ENCODE results near the gene HNRNPLL.
"Not testable (repeated sequence)": the region's sequence is repeated elsewhere in the genome, so short reads cannot be mapped to it uniquely, and the experiment has no call there.

Gene HNRNPLL

DNA sequence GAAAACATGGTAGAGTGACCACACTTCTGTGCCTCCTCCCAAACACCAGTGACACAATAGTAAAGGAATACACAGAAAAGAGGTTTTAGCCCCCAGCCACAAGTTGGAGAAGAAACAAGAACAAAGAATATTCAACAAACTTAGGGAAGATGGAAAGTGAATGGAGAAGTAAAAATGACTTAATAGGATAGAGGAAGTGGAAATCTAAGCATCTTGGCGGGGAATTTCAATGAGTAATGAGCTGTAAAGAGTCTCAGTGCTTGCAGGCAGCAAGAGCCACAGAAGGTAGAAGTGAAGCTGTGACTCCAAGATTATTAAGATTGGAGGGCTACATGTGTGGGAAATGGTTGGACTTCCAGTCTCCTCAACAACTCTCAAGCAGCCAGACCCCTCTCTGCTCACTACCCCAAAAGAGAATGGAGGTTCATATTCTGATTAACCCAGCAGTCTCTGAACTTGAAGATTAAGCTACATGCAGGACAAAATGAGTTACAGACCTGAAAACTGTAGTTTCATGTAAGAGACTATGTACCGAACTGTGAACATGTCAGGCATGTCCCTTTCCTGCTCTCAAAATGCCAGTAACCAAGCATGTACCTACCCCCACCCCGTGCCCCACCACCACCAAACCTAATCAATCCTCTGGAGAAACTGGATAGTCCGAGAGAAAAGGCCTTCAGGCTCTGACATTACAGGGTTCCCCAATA lies 16.9 kb upstream of the HNRNPLL start:
- Histone ChIP-seq H3K4me3 (ENCODE audit: low read length) (no peak overlapping the region), H3K36me3 (ENCODE audit: control insufficient read depth, insufficient read depth, low read length) (no peaks in the 10 kb centered on the region), H3K27ac (ENCODE audit: low read length) (no peak overlapping the region), H3K4me1 (ENCODE audit: control insufficient read depth, insufficient read depth, low read length) (no peaks in the 10 kb centered on the region), H3K9me3 (ENCODE audit: control insufficient read depth, insufficient read depth, low read length) (no peaks in the 10 kb centered on the region), H3K27me3 (ENCODE audit: control insufficient read depth, insufficient read depth, low read length) (no peaks in the 10 kb centered on the region)
- no CpG with 5 or more reads among the region's 4 CpGs for WGBS (ENCODE audit: insufficient coverage, insufficient read length)
- DNase-seq (ENCODE audit: low read depth, low spot score) = no peak

DNA sequence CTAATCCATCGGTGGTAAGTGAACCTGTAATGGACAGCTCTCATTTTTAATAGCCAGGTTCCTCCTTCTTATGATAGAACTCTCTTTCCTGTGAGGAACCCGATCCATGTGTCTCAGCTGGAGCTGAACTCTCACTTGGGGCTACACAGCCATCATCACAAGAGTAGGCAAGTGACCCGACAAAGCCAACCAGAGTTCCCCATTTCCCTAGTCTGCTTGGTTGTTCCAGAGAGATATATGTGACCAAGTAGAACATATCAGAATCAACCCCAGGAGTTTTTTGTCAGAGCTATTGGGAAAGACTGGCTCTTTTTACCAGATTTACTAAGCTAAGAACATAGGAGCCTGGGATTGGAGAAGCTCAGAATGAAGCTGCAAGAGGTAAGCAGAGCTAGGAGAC lies 14.6 kb upstream of the HNRNPLL start:
- H3K27ac ChIP-seq (ENCODE audit: low read length) = no peak overlapping the region
- no peaks in the 10 kb centered on the region for H3K9me3 ChIP-seq (ENCODE audit: control insufficient read depth, insufficient read depth, low read length)
- no CpG with 5 or more reads among the region's 3 CpGs for WGBS (ENCODE audit: insufficient coverage, insufficient read length)
- no peaks in the 10 kb centered on the region for H3K4me1 ChIP-seq (ENCODE audit: control insufficient read depth, insufficient read depth, low read length)
- no peaks in the 10 kb centered on the region for H3K27me3 ChIP-seq (ENCODE audit: control insufficient read depth, insufficient read depth, low read length)
- no peak for DNase-seq (ENCODE audit: low read depth, low spot score)
- H3K36me3 ChIP-seq (ENCODE audit: control insufficient read depth, insufficient read depth, low read length) = no peaks in the 10 kb centered on the region
- H3K4me3 ChIP-seq (ENCODE audit: low read length) = no peak overlapping the region

DNA sequence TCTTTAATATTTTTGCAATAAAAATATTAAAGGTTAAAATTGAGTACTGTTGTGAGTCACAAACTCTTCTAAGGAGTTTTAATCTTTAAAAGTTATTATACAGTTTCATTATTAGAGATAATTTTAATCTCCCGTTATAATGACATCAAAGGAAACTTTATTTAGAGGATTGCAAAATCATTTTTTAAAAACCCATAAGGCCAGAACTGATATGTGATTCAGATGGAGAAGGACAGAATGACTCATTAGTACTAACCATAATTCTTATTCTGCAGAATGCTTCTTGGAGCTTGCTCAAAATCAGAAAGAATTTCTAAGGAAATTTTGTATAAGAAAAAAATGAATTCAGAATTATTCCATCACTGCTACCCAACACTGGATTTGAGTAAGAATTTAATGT lies 12.5 kb upstream of the HNRNPLL start:
- DNase-seq (ENCODE audit: low read depth, low spot score) = no peak
- Histone ChIP-seq H3K27ac (ENCODE audit: low read length) (no peak overlapping the region), H3K9me3 (ENCODE audit: control insufficient read depth, insufficient read depth, low read length) (no peaks in the 10 kb centered on the region), H3K4me1 (ENCODE audit: control insufficient read depth, insufficient read depth, low read length) (no peaks in the 10 kb centered on the region), H3K36me3 (ENCODE audit: control insufficient read depth, insufficient read depth, low read length) (no peaks in the 10 kb centered on the region), H3K4me3 (ENCODE audit: low read length) (no peak overlapping the region), H3K27me3 (ENCODE audit: control insufficient read depth, insufficient read depth, low read length) (no peaks in the 10 kb centered on the region)
- WGBS (ENCODE audit: insufficient coverage, insufficient read length) = no CpG with 5 or more reads among the region's 1 CpG

DNA sequence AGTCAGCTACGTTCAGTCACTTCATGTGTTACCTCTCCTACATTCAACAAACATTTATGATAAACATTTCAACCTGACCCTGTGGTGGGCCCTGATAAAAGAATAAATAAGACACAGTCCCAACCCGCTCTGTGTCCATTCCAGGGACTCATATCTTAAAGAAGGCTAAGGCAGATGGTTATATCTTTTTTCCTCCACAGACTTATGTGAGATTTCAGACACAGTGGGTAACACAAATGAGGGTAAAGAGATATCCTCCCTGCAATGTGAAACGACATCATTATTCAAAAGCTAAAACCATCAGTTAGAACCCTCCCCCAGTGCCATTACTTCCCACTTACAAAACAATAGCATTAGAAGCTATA lies 11.1 kb upstream of the HNRNPLL start:
- no peaks in the 10 kb centered on the region for H3K4me1 ChIP-seq (ENCODE audit: control insufficient read depth, insufficient read depth, low read length)
- no peak for DNase-seq (ENCODE audit: low read depth, low spot score)
- H3K9me3 ChIP-seq (ENCODE audit: control insufficient read depth, insufficient read depth, low read length) = no peaks in the 10 kb centered on the region
- no peak overlapping the region for H3K4me3 ChIP-seq (ENCODE audit: low read length)
- H3K27me3 ChIP-seq (ENCODE audit: control insufficient read depth, insufficient read depth, low read length) = no peaks in the 10 kb centered on the region
- WGBS (ENCODE audit: insufficient coverage, insufficient read length) = no CpG with 5 or more reads among the region's 3 CpGs
- H3K27ac ChIP-seq (ENCODE audit: low read length) = no peak overlapping the region
- no peaks in the 10 kb centered on the region for H3K36me3 ChIP-seq (ENCODE audit: control insufficient read depth, insufficient read depth, low read length)

DNA sequence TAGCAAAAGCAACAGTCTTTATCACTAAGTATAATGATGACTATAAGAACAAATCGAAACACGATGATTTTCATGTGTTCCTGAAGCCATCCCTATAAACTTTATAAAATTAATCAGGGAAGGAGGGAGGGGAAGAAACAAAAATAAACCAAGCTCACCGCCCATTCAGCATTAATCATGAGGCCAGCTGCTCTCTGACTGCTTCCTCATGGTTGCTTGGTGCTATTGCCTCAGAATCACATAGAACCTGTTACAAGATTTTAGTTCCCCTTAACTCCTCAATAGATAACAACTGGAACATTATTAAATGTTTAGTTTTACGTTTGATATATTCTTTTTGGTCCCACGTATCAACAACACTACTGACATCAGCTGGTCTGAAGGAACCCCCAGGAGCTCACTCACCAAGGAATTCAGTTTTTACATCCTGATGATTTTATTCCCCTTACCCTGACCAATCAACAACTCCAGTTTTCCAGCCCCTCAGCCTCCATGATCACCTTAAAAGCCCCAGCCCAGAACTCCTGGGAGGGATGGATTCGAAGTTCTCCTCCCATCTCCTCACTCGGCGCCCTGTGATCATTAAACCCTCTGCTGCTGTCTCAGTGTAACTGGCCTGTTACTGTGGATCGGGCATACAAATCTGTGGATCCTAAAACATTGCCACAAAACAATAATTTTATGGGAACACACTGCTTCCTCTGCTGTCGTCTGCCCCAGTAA lies 10.6 kb upstream of the HNRNPLL start:
- no peaks in the 10 kb centered on the region for H3K4me1 ChIP-seq (ENCODE audit: control insufficient read depth, insufficient read depth, low read length)
- no peak overlapping the region for H3K4me3 ChIP-seq (ENCODE audit: low read length)
- no peak for DNase-seq (ENCODE audit: low read depth, low spot score)
- no peaks in the 10 kb centered on the region for H3K27me3 ChIP-seq (ENCODE audit: control insufficient read depth, insufficient read depth, low read length)
- H3K9me3 ChIP-seq (ENCODE audit: control insufficient read depth, insufficient read depth, low read length) = no peaks in the 10 kb centered on the region
- WGBS (ENCODE audit: insufficient coverage, insufficient read length) = no CpG with 5 or more reads among the region's 10 CpGs
- H3K27ac ChIP-seq (ENCODE audit: low read length) = no peak overlapping the region
- H3K36me3 ChIP-seq (ENCODE audit: control insufficient read depth, insufficient read depth, low read length) = no peaks in the 10 kb centered on the region

DNA sequence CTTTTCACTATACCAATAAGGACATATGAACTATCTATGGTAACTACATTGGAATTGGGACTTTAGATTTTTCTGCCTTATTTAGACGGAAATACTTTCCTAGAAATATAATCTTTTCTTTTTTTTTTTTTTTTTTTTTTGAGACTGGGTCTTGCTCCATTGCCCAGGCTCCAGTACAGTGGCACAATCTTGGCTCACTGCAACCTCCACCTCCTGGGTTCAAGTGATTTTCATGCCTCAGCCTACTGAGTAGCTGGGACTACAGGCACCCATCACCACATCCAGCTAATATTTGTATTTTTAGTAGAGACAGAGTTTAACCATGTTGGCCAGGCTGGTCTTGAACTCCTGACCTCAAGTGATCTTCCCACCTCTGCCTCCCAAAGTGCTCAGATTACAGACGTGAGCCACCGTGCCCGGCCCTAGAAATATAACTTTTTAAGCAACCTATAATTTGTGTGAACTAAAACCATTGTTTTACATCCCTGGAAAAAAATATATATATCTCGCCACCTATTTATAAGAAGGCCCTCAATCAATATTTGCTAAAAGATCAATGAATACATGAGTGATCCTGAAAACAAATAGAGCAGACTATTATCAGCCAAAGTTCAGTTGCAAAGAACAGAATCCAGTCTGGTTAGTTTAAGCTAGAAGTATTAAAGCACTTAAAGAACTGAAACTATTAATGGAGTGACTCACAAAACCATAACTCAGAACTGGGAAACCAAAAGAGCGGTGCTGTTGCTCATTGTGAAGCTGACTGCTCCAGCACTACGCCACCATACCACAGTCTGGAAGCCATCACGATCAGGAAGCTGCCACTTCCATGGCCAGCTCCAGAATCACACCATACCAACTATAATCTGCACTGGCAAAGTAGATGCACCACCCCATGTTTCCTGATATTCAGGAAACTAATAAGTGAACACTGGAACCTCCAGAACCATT lies 8.4 kb upstream of the HNRNPLL start:
- no peak overlapping the region for H3K4me3 ChIP-seq (ENCODE audit: low read length)
- DNase-seq (ENCODE audit: low read depth, low spot score) = no peak
- no CpG with 5 or more reads among the region's 8 CpGs for WGBS (ENCODE audit: insufficient coverage, insufficient read length)
- no peaks in the 10 kb centered on the region for H3K27me3 ChIP-seq (ENCODE audit: control insufficient read depth, insufficient read depth, low read length)
- no peaks in the 10 kb centered on the region for H3K36me3 ChIP-seq (ENCODE audit: control insufficient read depth, insufficient read depth, low read length)
- no peaks in the 10 kb centered on the region for H3K9me3 ChIP-seq (ENCODE audit: control insufficient read depth, insufficient read depth, low read length)
- no peak overlapping the region for H3K27ac ChIP-seq (ENCODE audit: low read length)
- H3K4me1 ChIP-seq (ENCODE audit: control insufficient read depth, insufficient read depth, low read length) = no peaks in the 10 kb centered on the region

DNA sequence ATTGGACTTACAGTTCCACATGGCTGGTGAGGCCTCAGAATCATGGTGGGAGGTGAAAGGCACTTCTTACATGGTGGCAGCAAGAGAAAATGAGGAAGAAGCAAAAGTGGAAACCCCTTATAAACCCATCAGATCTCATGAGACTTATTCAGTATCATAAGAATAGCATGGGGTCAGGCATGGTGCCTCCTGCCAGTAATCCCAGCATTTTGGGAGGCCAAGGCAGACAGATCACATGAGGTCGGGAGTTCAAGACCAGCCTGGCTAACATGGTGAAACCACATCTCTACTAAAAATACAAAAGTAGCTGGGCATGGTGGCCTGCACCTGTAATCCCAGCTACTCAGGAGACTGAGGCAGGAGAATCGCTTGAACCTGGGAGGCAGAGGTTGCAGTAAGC lies 6.5 kb upstream of the HNRNPLL start:
- not testable (repeated sequence) for H3K27me3 ChIP-seq (ENCODE audit: control insufficient read depth, insufficient read depth, low read length); H3K36me3 ChIP-seq (ENCODE audit: control insufficient read depth, insufficient read depth, low read length); H3K27ac ChIP-seq (ENCODE audit: low read length); H3K4me3 ChIP-seq (ENCODE audit: low read length); H3K4me1 ChIP-seq (ENCODE audit: control insufficient read depth, insufficient read depth, low read length); DNase-seq (ENCODE audit: low read depth, low spot score); H3K9me3 ChIP-seq (ENCODE audit: control insufficient read depth, insufficient read depth, low read length)
- WGBS (ENCODE audit: insufficient coverage, insufficient read length) = no CpG with 5 or more reads among the region's 2 CpGs

DNA sequence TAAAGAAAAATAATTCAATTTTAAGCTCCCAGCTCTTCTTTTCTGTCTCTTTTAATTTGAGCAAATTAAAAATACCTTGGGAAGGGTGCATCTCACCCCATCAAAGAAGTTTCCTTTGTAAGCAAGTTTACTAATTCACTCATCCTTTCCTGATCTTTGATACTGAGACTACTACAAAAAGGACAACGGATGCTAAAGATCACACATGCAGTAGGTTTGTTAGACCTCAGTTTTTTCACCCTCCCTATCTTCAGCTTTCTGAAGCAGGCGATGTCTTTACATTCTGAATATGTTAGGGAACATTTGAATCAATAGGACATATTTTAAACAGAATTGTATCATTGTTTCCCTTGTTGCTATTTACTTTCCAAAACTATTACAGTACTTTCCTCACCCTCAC lies 6.0 kb upstream of the HNRNPLL start:
- Histone ChIP-seq H3K4me3 (ENCODE audit: low read length) (no peak overlapping the region), H3K27ac (ENCODE audit: low read length) (no peak overlapping the region), H3K36me3 (ENCODE audit: control insufficient read depth, insufficient read depth, low read length) (no peaks in the 10 kb centered on the region), H3K9me3 (ENCODE audit: control insufficient read depth, insufficient read depth, low read length) (no peaks in the 10 kb centered on the region), H3K4me1 (ENCODE audit: control insufficient read depth, insufficient read depth, low read length) (no peaks in the 10 kb centered on the region), H3K27me3 (ENCODE audit: control insufficient read depth, insufficient read depth, low read length) (no peaks in the 10 kb centered on the region)
- WGBS (ENCODE audit: insufficient coverage, insufficient read length) = no CpG with 5 or more reads among the region's 2 CpGs
- DNase-seq (ENCODE audit: low read depth, low spot score) = no peak

DNA sequence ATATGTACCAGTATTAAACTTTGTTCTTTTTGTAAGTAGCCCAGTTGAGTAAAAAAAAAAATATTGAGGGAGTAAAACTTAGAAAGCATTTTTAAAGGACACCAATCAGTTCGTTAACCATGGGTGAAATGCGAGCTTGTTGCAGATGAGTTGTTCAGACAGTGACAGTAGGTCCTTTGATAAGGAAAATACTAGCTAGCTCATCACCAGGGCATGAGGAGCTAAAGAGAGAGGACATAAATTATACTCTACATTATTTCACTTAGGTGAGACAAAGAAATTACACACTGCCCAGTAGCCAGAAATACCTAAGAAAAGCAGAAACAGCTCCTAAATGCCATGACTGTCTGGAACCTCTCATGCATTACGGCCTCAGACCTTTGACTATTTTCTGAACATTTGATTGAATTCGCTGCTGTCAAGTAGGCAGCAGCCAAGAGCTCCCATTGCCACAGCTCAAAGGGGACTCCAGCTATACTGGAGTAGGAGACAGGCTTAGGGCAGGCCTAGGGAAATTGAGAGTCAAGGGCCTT lies 2.6 kb upstream of the HNRNPLL start:
- no peaks in the 10 kb centered on the region for H3K4me1 ChIP-seq (ENCODE audit: control insufficient read depth, insufficient read depth, low read length)
- no peak overlapping the region for H3K4me3 ChIP-seq (ENCODE audit: low read length)
- no peak overlapping the region for H3K27ac ChIP-seq (ENCODE audit: low read length)
- no peaks in the 10 kb centered on the region for H3K36me3 ChIP-seq (ENCODE audit: control insufficient read depth, insufficient read depth, low read length)
- H3K9me3 ChIP-seq (ENCODE audit: control insufficient read depth, insufficient read depth, low read length) = no peaks in the 10 kb centered on the region
- H3K27me3 ChIP-seq (ENCODE audit: control insufficient read depth, insufficient read depth, low read length) = no peaks in the 10 kb centered on the region
- no CpG with 5 or more reads among the region's 4 CpGs for WGBS (ENCODE audit: insufficient coverage, insufficient read length)
- no peak for DNase-seq (ENCODE audit: low read depth, low spot score)
